ENCODE measurements around the gene ANXA6.

DNA sequence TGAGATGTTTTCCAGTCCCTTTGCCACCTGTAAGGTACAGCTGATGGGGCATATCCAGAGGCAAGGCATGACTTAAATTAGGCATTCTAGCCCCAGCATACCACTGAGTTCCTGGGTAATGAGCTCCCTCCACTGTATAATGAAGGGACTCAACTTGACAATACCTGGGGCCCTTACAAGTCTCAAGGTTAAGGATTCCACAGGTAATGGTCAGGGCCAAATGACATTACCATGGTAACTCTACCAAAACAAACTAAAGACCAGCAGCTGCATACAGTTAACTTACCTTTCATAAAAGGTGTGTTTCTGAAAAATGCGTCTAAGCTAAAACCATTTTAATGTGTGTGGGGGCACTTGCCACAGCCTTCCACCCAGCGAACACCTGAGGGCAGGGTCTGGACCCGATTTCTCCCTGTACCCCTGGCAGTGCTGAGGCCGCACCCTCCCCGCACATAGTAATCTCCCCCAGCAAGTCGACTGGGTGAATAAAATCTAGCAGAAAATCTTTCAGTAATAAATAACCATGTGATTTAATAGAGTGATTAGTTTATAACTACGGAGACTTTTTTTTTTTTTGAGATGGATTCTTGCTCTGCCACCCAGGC is 42.1 kb upstream of the ANXA6 start:
- no peak for TF ChIP-seq POLR2A (IDR thresholded peaks at IDR 0.05)
- no peak for TF ChIP-seq CTCF (IDR thresholded peaks at IDR 0.05)

Measured in esophagus squamous epithelium (tissue), 4 donors.